GM21528 (cell line): ENCODE measurements around the gene PCCA.
"Not testable (repeated sequence)": the region's sequence is repeated elsewhere in the genome, so short reads cannot be mapped to it uniquely, and the experiment has no call there.

Experiments
- ATAC-seq: cut with Tn5 transposase; IDR thresholded peaks from one replicate; pipeline ENCODE4 v1.9.1; 2021; ENCODE audit warnings: mild to moderate bottlenecking, moderate library complexity; ENCODE audit not compliant: unreplicated experiment, low FRiP score

The PCCA gene

GRCh38 chr13:100297413-100297812, 208.5 kb downstream of the PCCA start:
- no peak for ATAC-seq

DNA sequence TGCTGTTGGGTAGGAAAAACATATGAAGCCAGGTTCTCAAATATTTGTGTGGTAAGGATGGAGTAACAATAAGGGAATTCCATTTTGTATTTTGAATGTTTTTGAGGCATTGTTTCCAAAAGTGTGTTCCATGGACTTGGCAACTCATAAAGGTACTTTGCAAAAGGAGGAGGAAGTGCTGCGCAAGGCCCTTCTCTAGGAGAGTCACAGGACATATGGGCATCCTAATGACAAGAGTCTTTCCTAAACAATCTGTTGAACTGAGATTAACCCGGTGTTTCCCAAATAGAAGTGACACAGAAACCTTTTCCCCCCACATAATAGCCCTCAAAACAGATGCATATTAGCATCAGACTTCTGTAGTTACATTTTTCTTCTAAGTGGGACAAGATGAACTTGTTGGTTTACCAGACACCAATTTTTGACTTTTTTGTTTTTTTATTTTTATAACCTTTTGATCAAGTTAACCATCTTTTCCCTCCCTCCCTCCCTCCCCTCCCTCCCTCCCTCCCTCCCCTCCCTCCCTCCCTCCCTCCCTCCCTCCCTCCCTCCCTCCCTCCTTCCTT, 209.3 kb downstream of the PCCA start:
- ATAC-seq: no peak

DNA sequence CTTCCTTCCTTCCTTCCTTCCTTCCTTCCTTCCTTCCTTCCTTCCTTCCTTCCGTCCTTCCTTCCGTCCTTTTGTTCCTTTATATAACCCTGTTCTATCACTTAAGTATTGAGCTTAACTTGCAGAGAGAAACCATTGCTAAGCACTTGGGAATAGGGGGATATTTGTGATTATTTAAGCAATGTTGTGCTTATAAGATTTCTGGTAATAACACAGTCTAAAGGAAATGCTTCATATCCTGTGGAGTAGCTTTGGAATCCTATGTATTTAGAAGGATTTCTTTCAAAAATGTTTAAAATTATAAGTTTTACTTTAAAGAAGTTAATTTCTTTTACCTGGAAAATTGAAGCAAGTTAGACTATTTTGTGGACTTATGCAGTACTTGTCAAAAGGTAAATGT, 209.8 kb downstream of the PCCA start:
- no peak for ATAC-seq

GRCh38 chr13:100300243-100300642, 211.3 kb downstream of the PCCA start:
- no peak for ATAC-seq

GRCh38 chr13:100300708-100301107, 211.8 kb downstream of the PCCA start:
- ATAC-seq: no peak

- ATAC-seq: no peak
Measured at GRCh38 chr13:100301418-100301817, 212.5 kb downstream of the PCCA start.

DNA sequence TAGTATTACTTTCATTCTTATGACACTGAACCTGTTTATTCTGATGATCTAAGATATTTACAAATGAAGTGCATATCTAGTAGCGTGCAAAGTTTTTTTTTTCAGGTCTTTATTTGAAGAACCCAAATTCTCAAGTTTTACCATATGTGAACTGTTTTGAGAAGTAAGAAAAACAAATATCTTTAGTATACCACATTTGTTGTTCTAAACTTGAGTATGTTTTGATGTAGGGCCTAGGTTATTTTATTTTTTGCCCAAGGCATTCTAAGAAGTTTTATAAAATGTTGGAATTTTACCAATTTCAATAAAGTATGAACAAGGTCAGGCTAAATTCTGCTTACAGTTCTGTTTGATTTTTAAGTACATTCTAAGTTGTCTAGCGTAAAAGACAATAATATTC, 213.5 kb downstream of the PCCA start:
- no peak for ATAC-seq

GRCh38 chr13:100304229-100304628, 215.3 kb downstream of the PCCA start:
- ATAC-seq: no peak

DNA sequence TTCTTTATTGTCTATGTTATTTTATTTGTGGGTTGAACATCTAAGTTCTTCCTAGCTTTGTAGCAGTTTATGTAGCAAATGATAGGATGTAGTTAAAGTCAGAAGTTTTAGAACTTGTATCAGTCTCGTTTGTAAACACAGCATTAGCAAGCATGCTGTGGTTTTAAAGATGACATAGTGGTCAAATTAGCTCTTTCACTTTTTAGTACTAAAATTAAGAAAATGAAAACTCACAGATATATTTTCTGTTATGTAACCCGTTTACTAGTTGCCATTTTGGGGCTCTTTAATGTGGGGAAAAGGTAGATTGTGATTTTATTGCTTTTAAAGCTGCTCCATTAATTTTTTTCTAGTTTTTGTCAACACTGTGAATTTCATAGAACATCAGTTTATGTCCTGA, 216.5 kb downstream of the PCCA start:
- ATAC-seq: no peak

- ATAC-seq: no peak
Measured at GRCh38 chr13:100306030-100306429, 217.1 kb downstream of the PCCA start.

DNA sequence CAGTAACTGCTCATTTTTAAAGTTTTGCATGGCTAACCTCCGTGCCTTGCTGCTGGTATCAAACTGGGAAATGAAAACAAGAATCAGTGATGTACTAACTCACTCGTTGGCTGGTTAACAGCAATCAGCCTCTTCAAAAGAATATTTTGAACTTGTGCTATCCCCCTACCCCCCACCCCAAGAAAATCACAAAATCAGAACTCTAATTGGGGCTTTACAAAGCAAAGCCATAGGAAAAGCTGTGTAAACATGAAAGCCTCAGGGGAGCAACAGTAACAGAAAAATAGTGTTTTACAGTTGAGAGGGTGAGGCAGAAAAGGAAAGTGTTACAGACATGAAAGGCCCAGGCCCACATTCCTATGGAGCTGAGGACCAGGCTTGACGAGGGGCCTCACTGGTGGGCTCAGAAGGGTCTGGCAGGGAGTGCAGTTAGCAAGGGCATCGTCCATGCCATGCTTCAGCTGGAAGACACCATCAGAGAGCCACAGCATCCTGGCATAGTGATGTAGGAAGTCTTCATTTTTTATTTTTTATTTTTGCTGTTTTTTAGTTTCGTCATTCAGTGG, 217.6 kb downstream of the PCCA start:
- ATAC-seq: no peak

GRCh38 chr13:100314132-100314910, 225.4 kb downstream of the PCCA start:
- ATAC-seq: no peak

DNA sequence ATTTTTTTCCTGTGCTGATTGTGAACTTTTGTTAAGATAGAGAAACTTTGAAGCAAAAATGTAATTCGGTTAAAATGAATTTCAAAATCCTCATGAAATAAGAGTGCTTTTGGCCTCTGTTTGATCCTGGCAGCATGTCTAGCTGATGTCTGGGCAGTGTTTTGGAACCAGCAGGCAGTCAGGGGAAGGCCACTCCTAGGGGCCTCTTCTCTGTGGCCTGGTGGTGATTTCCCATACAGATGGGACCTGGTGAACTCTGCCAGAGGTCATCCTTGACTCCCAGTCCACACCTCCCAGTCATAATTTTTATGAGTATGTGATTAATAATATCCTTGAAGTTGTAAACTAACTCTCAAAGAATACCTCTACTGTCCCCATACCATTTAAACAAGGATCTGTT, 226.6 kb downstream of the PCCA start:
- no peak for ATAC-seq

- not testable (repeated sequence) for ATAC-seq
Measured at GRCh38 chr13:100318473-100318872, 229.6 kb downstream of the PCCA start.

- ATAC-seq: no peak
Measured at GRCh38 chr13:100323937-100324336, 235.0 kb downstream of the PCCA start.

- ATAC-seq: no peak
Measured at GRCh38 chr13:100330662-100331061, 241.8 kb downstream of the PCCA start.

GRCh38 chr13:100333141-100333540, 244.2 kb downstream of the PCCA start:
- ATAC-seq: no peak

GRCh38 chr13:100334214-100334613, 245.3 kb downstream of the PCCA start:
- ATAC-seq: no peak

DNA sequence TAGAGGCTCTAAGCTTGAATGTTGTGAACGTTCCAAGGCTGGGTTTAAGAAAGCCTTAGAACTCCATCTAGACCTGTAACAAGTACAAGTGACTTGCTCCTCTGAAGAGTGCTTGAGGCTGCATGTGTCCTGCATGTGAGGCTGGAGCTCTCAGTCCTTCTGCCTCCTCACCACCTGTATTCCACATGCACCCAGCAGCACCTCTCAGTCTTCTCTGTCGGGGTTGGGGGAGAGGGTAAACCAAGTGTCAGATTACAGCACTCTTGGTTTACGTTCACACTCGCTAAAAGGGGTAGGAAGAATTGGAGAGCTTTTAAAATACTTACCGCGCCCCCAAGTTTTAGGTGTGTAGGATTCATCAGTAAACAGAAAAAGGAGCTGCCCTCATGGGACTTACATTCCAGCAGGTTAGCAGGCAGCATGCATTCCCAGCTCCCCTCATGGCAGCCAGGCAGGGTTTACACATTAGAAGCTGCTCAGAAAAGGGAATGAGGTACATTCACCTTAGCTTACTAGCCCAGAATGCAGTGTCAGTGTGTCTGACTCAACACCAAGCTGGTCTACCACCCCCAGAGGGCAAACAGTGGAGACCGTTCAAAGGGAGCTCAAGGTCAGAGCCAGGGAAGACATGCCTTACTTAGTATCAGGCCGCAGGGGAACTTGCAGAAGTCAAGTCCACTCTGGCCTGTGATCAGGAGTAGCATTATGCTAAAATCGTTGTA, 248.1 kb downstream of the PCCA start:
- no peak for ATAC-seq

- ATAC-seq: no peak
Measured at GRCh38 chr13:100338275-100338674, 249.4 kb downstream of the PCCA start.

GRCh38 chr13:100339411-100339940, 250.6 kb downstream of the PCCA start:
- ATAC-seq: no peak
